Cardiac fibroblast (primary cell): ENCODE data around the gene NDEL1.
"Not testable (repeated sequence)": the region's sequence is repeated elsewhere in the genome, so short reads cannot be mapped to it uniquely, and the experiment has no call there.

ENCODE experiments used
- DNase-seq, 2 donors: peaks; one replicate each; pipeline versions ENCODE4 v3.0.0 to v3.0.0-alpha.2; 2010; ENCODE audit warnings: low read depth in 2 of 2
- H3K4me3 ChIP-seq, 2 donors: replicated peaks in 1 of 2; 1 replicate in 1 of 2; 2 replicates in 1 of 2; pipeline ENCODE4 v1.5.1; 2011; ENCODE audit warnings: low read depth in 2 of 2, low read length in 2 of 2, mild to moderate bottlenecking in 2 of 2, moderate library complexity in 1 of 2
- TF ChIP-seq, protein P1 (sequence below): IDR thresholded peaks from one replicate; pipeline ENCODE4 v1.5.1; 2011; ENCODE audit warnings: low read depth, mild to moderate bottlenecking, low read length, inconsistent platforms

NDEL1 gene

DNA sequence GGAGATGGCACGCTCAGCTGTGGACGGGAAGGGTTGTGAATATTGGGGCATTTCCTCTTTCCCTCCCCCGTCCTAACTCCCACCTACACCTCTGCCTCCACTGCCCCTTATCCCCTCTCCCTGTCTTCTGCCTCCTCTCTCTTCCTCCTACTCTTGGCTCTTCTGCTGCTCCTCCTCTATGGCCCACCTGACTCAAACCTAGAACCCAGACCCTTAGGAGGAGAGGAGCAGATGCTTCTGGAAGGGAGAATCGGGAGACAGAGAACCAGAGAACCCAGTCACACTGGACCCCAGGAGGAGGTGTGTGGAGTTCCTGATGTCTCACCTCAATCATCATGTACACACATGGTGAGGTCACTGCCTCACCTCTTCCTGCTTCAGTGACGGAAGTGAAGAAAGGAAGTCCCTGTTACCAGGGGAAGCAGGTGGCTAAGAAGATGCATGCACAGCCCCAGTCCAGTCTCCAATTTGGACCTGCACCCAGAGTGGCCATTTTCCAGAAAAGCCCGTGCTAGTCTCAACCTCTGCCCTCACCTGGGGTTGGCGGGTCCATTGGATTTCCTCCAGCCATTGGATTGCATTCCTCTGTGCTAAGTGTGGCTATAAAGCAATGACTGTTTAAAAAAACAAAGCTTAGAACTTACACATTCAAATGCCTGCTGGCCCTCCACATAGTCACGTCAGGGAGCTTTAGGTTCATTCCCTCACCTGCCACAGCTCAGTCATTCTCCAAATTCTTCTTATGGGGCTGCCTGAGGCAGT is 42.0 kb upstream of the NDEL1 start:
- TF ChIP-seq, protein P1, sequence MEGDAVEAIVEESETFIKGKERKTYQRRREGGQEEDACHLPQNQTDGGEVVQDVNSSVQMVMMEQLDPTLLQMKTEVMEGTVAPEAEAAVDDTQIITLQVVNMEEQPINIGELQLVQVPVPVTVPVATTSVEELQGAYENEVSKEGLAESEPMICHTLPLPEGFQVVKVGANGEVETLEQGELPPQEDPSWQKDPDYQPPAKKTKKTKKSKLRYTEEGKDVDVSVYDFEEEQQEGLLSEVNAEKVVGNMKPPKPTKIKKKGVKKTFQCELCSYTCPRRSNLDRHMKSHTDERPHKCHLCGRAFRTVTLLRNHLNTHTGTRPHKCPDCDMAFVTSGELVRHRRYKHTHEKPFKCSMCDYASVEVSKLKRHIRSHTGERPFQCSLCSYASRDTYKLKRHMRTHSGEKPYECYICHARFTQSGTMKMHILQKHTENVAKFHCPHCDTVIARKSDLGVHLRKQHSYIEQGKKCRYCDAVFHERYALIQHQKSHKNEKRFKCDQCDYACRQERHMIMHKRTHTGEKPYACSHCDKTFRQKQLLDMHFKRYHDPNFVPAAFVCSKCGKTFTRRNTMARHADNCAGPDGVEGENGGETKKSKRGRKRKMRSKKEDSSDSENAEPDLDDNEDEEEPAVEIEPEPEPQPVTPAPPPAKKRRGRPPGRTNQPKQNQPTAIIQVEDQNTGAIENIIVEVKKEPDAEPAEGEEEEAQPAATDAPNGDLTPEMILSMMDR = no peak
- DNase-seq = peak in 1 of 2 donors; percentile 27
- H3K4me3 ChIP-seq = no peak overlapping the region

DNA sequence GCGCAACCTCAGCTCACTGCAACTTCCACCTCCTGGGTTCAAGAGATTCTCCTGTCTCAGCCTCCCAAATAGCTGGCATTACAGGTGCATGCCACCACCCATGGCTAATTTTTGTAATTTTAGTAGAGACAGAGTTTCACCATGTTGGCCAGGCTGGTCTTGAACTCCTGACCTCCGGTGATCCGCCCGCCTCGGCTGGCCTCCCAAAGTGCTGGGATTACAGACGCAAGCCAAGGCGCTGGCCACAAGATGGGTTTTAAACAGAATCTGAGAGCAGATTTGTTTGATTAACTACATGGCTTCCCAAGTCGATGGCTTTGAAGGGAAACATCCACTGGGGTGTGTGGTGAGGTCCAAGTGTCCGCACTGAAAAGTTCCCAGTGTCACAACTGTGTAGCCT is 41.2 kb upstream of the NDEL1 start:
- DNase-seq, H3K4me3 ChIP-seq: not testable (repeated sequence)

- DNase-seq = no peak
- no peak within 1 kb of the TSS for H3K4me3 ChIP-seq
- TF ChIP-seq, protein P1 = no peak
Observed at GRCh38 chr17:8397636-8398035, 38.0 kb upstream of the NDEL1 start, which contains the start of gene RNF222. TSS of gene RNF222 (minus strand) at chr17:8397827. CDS start at chr17:8393461, 4,366 bp downstream.

- H3K4me3 ChIP-seq = no peak overlapping the region
- no peak for DNase-seq
- TF ChIP-seq, protein P1 = no peak
Observed at GRCh38 chr17:8398980-8399379, 36.7 kb upstream of the NDEL1 start.

DNA sequence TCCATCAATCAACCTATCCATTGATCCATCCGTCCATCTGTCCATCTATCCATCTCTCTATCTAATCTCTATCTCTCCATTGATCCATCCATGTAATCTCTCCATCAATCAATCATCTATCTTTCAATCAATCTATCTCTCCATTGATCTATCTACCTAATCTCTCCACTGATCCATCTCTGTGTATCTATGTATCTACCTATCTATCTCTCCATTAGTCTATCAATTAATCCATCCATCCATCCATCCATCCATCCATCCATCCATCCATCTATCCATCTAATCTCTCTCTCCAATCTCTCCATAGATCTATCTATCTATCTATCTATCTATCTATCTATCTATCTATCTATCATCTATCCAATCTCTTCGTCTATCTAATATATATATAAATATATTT is 34.6 kb upstream of the NDEL1 start:
- TF ChIP-seq, protein P1 = no peak
- no peak for DNase-seq
- H3K4me3 ChIP-seq = no peak overlapping the region

- H3K4me3 ChIP-seq = no peak overlapping the region
- no peak for DNase-seq
- TF ChIP-seq, protein P1 = no peak
Observed at GRCh38 chr17:8402921-8403536, 32.7 kb upstream of the NDEL1 start.

DNA sequence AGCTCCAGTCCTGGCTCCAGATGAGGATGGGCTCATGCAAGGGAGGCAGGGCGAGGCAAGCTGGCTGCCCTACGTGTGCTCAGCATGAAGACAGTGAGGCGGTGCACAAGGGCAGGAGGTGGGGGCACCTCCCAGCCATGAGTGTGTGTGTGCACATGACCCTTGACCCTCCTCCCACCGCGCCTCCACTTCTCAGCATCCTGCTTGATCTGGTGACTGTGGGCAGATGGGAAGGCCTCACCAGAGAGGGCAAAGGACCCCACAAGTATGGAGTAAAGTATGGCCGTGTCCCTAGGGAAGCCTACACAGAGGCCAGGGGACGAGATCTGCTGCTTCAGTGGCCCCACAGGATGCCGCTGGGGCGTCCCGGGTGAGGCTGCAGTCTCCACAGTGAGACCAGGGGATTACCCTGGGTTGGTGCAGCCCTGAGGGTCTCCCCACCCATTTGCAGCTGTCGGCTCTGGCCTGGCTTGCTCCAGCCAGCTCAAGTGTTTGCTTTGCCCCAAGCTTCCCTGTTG is 30.1 kb upstream of the NDEL1 start:
- H3K4me3 ChIP-seq = no peak overlapping the region
- TF ChIP-seq, protein P1 = no peak
- no peak for DNase-seq
